Sigmoid colon (tissue), 7 donors: ENCODE results near the gene GPR39. TPM values are rescaled to one million over a fixed set of nuclear protein-coding genes. Genes with fewer than 3 reads are reported as not detected.

Source experiments
- DNase-seq: peaks from one replicate; pipeline ENCODE4 v3.0.0-alpha.2; 2019
- H3K27ac ChIP-seq, 4 donors: fragments of 200-600 bp; sonication (generic); one replicate each; pipeline ENCODE4 v1.5.1; 2016 to 2019; ENCODE audit warnings: mild to moderate bottlenecking in 1 of 4
- H3K27me3 ChIP-seq, 3 donors: fragments of 200-600 bp; sonication (generic); one replicate each; pipeline ENCODE4 v1.5.1; 2019; ENCODE audit warnings: mild to moderate bottlenecking in 1 of 3
- H3K36me3 ChIP-seq, 4 donors: fragments of 200-600 bp; sonication (generic); one replicate each; pipeline ENCODE4 v1.5.1; 2016 to 2019
- H3K4me1 ChIP-seq, 4 donors: fragments of 200-600 bp; sonication (generic); one replicate each; pipeline ENCODE4 v1.5.1; 2017 to 2019
- H3K4me3 ChIP-seq, 4 donors: fragments of 200-600 bp; sonication (generic); one replicate each; pipeline ENCODE4 v1.5.1; 2017 to 2019; ENCODE audit warnings: mild to moderate bottlenecking in 2 of 4, moderate library complexity in 1 of 4
- H3K9me3 ChIP-seq, 4 donors: fragments of 200-600 bp in 3 of 4; sonication (generic) in 3 of 4; one replicate each; pipeline versions ENCODE4 v1.5.1 to v1.6.1; 2013 to 2019
- CTCF ChIP-seq, 4 experiments: fragments of 450-650 bp in 3 of 4; fragments of 200-600 bp in 1 of 4; IDR thresholded peaks; one replicate each; pipeline ENCODE4 v1.5.1; 2016 to 2019; ENCODE audit warnings: antibody characterized with exemption in 4 of 4, mild to moderate bottlenecking in 3 of 4, moderate library complexity in 2 of 4
- EP300 ChIP-seq, 4 donors: sonication (generic); formaldehyde crosslinking; IDR thresholded peaks; one replicate each; pipeline ENCODE4 v1.6.1; 2017; ENCODE audit warnings: antibody characterized with exemption in 4 of 4
- POLR2A ChIP-seq, 2 donors: fragments of 450-650 bp; IDR thresholded peaks; one replicate each; pipeline ENCODE4 v1.6.1; 2016; ENCODE audit warnings: antibody characterized with exemption in 2 of 2, mild to moderate bottlenecking in 2 of 2, moderate library complexity in 2 of 2
- POLR2AphosphoS5 ChIP-seq, 4 donors: sonication (generic); formaldehyde crosslinking; IDR thresholded peaks; one replicate each; pipeline ENCODE4 v1.6.1; 2017; ENCODE audit warnings: antibody characterized with exemption in 4 of 4
- WGBS, 2 donors: extraction: QIAGEN DNeasy Blood & Tissue Kit; methylation state at CpG; one replicate each; pipeline ENCODE4 v1.1.7; 2013; 5-methylcytosine and 5-hydroxymethylcytosine counted together
- intact Hi-C: fragments of 100-400 bp; cut with DNase I; formaldehyde crosslinking; loops from one replicate; pipeline ENCODE4 v1.15.1; 2023
- polyA plus RNA-seq, 3 donors: library from polyadenylated mRNA; stranded (reverse); fragments of 200-250 nt; gene quantifications; one replicate each; pipeline ENCODE4 v1.2.3, GENCODE V29; 2013
- total RNA-seq, 4 donors: library from RNA; depleted of rRNA; stranded (reverse); fragments of >200 nt; gene quantifications; one replicate each; pipeline ENCODE4 v1.1.0, GENCODE V29; 2016
- donor health status: healthy with polysubstance abuse.
- donor health status: Bipolar disorder and iron deficiency.
- donor health status: healthy.

The GPR39 gene
- total and polyA plus RNA-seq, 7 donors: 0.28 to 7.7 (median 1.6) TPM; not detected in 1

- Histone ChIP-seq H3K27ac (no peak overlapping the region), H3K36me3 (no peaks in the 10 kb centered on the region), H3K4me1 (no peaks in the 10 kb centered on the region), H3K9me3 (no peaks in the 10 kb centered on the region), H3K4me3 (no peak overlapping the region), H3K27me3 (no peaks in the 10 kb centered on the region)
- no peak for TF ChIP-seq POLR2A (IDR thresholded peaks at IDR 0.05)
- no peak for TF ChIP-seq POLR2AphosphoS5 (IDR thresholded peaks at IDR 0.05)
- TF ChIP-seq EP300 (IDR thresholded peaks at IDR 0.05): no peak
- TF ChIP-seq CTCF (IDR thresholded peaks at IDR 0.05): no peak
- intact Hi-C loops: no loop called here
- 87 to 89% methylated on average over 4 of the region's 4 CpGs for WGBS, 2 donors
- no peak for DNase-seq
These were observed 191.0 kb downstream of the GPR39 start for GRCh38 chr2:132607426-132608090.

DNA sequence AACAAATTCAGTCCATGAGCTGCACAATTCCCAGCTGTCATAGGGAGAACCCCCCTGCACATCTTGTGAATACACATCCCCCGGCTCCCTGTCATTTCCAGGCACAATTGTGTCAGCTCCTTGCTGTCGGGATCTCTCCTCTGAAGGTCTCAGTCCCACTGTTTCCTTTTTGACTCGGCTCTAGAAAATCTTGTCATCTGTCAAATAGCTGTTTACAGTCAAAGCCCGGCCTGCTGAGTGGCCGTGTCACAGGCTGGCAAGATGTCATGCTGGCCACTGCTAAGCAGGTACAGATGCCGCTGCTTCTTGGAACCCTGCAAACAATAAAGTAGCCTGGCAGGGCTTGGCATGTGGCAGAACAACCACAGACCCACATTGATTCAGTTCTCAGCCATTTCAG, 191.7 kb downstream of the GPR39 start:
- 83 to 84% methylated on average over 6 of the region's 6 CpGs for WGBS, 2 donors
- DNase-seq: no peak
- Histone ChIP-seq H3K36me3 (no peaks in the 10 kb centered on the region), H3K4me3 (no peak overlapping the region), H3K27me3 (no peaks in the 10 kb centered on the region), H3K9me3 (no peaks in the 10 kb centered on the region), H3K27ac (no peak overlapping the region), H3K4me1 (no peaks in the 10 kb centered on the region)
- intact Hi-C loops: no loop called here
- TF ChIP-seq CTCF (IDR thresholded peaks at IDR 0.05) (no peak), POLR2A (IDR thresholded peaks at IDR 0.05) (no peak), POLR2AphosphoS5 (IDR thresholded peaks at IDR 0.05) (no peak), EP300 (IDR thresholded peaks at IDR 0.05) (no peak)

DNA sequence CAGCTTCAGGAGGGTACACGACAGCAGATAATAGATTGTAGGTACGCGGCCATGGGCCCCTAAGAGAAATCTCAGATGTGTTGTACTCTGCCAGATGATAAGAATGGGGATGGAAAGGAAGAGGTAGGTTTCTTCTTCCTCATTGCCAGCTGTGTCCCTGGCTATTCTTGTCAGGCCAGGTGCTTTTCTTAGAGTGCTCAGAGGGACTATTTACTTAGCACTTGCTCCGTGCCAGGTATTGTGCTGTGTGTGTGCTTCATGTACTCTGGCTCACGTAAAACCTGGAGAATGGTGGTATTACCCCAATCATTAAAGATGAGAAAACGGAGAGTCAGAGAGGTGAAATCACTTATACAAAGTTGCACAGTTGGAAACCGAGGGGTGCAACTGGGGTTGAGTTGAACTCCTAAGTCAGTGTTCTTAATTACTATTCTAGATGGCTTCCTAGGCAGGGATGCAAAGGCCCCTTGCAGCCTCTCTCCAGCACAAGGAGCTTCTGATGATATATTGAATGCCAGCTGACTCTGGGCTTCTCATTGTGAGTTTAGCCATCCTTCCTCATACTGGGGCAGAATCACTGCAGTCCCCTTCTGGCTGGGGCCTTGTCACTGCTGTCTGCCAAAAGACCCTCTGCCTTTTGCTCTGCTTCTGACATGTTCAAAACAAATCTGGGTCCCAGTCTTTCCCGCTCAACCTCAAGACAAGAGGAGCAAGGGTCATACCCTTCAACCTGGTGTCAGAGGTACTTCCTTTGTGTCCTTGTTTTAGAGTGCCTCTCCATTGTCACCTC, 192.7 kb downstream of the GPR39 start:
- intact Hi-C loops: no loop called here
- H3K4me3 ChIP-seq: no peak overlapping the region

DNA sequence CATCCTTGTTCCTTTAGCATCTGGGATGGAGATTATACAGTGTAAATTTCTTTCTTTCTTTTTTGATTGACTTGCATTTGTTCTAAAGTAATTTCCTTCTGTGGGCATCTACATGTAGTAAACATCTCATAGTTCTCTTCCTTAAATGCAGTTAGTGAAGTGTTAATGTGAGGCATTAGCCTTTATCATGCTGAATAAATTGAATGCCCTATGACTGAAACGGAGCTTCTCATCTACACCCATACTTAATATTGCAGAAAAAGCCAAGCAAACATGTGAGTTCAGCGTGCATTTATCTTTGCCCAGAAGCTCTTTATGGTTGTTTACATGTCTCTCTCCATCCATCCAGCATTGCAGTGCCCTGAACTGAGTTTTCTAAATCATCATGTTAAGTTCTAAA, 195.1 kb downstream of the GPR39 start:
- H3K9me3 ChIP-seq: no peaks in the 10 kb centered on the region
- intact Hi-C loops: no loop called here
- no peak for TF ChIP-seq POLR2AphosphoS5 (IDR thresholded peaks at IDR 0.05)
- no peak for TF ChIP-seq CTCF (IDR thresholded peaks at IDR 0.05)
- TF ChIP-seq EP300 (IDR thresholded peaks at IDR 0.05): no peak
- no peak for TF ChIP-seq POLR2A (IDR thresholded peaks at IDR 0.05)
- no peaks in the 10 kb centered on the region for H3K27me3 ChIP-seq
- no peaks in the 10 kb centered on the region for H3K36me3 ChIP-seq
- no peak for DNase-seq
- no peak overlapping the region for H3K27ac ChIP-seq
- peaks cover 0 to 8% (median under 1%) of the 10 kb centered on the region in 4 donors for H3K4me1 ChIP-seq
- WGBS, 2 donors: 65 to 77% methylated on average over 2 of the region's 2 CpGs
- no peak overlapping the region for H3K4me3 ChIP-seq

More for the DNA sequence above, 192.7 kb downstream of the GPR39 start:
- H3K36me3 ChIP-seq: no peaks in the 10 kb centered on the region
- WGBS, 2 donors: 28 to 77% methylated on average over 8 of the region's 8 CpGs
- TF ChIP-seq POLR2A (IDR thresholded peaks at IDR 0.05) (no peak), POLR2AphosphoS5 (IDR thresholded peaks at IDR 0.05) (no peak), CTCF (IDR thresholded peaks at IDR 0.05) (no peak), EP300 (IDR thresholded peaks at IDR 0.05) (no peak)
- H3K27ac ChIP-seq: no peak overlapping the region
- no peaks in the 10 kb centered on the region for H3K27me3 ChIP-seq
- H3K4me1 ChIP-seq: no peaks in the 10 kb centered on the region
- DNase-seq: no peak
- no peaks in the 10 kb centered on the region for H3K9me3 ChIP-seq
